ENCODE results near the gene KRTAP12-4.
"Not testable (repeated sequence)": the region's sequence is repeated elsewhere in the genome, so short reads cannot be mapped to it uniquely, and the experiment has no call there.

Gene KRTAP12-4, protein sequence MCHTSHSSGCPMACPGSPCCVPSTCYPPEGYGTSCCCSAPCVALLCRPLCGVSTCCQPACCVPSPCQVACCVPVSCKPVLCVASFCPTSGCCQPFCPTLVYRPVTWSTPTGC

DNA sequence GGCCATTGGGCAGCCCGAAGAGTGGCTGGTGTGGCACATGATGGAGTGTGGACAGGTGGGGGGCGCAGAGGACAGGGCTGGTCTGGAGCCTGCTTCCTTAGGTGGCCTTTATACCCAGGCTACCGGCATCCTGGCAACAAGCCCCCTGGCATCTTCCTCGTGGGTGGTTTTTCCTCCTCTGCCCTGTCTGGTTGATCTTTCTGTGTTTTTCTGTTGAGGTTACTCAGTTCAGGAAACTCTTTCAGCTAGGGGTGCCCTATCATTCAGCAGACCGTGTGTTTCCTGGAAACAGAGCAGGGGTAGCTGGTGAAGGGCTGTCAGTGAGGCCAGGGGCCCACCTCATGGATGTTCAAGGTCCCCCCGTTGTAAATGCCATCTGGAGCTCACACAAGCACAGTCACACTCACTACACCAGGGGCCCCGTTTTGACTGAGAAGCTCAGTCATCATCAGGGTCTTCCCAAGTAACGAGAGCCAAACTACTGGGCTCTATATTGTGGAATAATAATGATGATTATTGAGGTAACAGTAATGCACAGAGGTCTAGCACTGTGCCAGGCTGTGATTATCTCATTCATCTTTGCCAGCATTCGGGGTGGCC, at the start of gene KRTAP12-4:
KRTAP12-4 (minus strand) TSS at position 84 of the 600 bp plus-strand sequence; CDS start at position 39, 45 bp downstream.
- FAIRE-seq: no peak

DNA sequence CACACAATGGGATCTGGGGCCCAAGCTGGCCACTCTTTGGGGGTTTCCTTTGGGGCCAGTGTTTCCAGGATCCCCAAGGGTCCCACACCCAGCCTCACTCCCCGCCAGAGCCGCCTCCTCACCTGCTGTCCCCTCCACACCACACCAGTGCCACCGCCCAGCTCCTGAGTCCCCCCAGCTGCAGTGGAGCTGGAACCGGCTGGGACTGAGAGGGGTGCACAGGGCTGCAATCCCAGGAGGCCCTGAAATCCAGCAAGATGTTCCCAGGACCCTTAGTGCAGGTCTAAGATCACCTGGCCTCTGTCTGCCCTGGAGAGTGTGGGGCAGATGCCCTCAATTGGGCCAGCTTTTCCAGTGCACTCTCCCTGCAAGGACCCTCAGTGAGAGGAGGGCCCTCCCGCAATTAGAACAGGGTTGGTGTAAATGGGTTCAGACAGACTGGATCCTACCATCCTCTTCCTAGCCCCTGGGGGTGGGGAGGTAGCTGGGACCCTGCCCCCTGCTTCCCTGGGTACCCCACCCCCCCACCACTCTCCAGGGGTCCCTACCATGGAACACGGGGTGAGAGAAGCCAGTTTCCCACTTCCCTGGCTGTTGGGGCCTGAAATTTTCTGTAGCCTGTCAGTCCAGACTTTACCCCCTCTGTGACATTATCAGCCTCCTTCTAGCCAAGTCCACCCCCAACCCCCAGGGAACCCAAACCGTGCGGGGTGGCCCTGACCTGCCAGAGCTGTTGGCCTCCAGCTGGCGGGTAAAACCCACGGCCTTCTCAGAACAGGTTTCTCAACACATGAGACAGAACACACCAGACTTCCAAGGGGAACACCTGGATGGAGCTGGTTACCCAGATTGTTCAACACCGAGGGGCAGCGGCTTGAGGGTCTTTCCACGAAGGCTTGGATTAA, 49.5 kb upstream of the KRTAP12-4 start:
- no peak for FAIRE-seq

DNA sequence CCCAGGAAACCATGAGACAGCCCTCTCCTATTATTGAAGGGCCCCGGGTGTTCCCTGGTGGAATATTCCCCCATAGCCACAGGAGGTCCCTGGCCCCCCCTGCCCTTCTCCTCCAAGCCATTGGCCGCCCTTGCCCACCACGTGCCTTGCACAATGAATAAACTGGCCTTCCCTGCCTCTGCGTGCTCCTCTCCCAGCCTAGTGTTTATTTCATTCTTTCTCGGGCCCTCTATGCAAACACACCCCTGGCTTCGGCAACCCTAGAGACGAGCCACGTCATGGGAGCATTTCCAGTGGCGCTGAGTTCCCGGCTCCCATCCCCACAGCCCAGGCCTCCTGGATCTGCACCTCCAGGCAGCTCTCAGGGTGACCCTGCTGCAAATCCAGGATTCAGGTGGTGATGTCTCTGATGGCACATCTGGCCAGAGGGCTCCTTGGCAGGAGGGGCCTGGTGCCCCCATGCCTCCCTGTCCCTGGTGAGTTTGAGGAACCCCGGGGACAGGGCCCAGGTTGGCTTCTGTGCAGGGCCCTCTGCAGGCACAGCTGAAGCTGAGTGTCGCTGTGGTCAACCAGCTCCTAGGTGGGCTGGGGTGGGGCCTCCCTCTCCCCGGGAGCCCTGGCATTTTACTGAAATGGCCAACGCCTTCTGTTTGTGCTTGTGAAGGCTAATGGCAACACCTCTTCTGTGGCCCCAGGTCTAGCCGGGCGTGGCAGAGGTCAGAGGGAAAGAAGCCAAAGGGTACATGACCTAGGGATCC, 48.7 kb upstream of the KRTAP12-4 start:
- FAIRE-seq: no peak

DNA sequence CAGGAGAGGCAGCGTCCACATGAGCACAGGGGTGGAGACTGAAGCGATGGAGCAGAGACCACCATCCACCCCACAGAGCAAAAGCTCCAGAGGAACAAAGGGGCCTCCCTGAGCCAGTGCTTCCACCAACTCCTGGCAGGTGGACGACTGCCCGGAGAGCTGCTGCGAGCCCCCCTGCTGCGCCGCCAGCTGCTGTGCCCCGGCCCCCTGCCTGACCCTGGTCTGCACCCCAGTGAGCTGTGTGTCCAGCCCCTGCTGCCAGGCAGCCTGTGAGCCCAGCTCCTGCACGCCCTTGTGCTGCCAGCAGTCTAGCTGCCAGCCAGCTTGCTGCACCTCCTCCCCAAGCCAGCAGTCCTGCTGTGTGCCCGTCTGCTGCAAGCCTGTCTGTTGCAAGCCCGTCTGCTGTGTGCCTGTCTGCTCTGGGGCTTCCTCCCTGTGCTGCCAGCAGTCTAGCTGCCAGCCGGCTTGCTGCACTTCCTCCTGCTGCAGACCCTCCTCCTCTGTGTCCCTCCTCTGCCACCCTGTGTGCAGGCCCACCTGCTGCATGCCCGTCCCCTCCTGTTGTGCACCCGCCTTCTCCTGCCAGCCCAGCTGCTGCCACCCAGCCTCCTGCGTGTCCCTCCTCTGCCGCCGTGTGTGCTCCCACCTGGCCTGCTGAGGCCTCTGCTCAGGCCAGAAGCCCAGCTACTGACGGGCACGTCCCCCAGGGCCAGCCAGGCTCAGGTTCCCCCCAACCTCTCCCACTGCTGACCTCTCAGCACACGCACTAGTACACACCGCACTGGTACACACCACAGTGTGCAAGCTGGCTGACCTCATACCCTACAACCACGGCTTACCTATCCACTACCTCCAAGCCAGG, 47.9 kb upstream of the KRTAP12-4 start:
- FAIRE-seq: no peak

DNA sequence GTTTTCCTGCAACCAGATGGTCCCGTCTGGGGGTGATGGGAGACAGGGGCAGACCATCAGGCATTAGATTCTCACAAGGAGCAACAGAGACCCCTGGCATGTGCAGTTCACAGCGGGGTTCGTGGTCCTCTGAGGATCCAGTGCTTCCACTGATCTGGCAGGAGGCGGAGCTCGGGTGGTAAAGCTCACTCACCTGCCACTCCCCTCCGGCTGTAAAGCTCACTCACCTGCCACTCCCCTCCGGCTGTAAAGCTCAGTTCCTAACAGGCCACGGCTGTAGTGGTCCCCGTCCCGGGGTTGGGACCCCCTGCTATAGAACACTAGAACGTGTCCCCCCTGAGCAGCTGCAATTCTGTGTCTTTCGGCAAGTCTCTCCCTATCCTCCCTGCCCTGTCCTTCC, 47.1 kb upstream of the KRTAP12-4 start:
- FAIRE-seq: no peak

DNA sequence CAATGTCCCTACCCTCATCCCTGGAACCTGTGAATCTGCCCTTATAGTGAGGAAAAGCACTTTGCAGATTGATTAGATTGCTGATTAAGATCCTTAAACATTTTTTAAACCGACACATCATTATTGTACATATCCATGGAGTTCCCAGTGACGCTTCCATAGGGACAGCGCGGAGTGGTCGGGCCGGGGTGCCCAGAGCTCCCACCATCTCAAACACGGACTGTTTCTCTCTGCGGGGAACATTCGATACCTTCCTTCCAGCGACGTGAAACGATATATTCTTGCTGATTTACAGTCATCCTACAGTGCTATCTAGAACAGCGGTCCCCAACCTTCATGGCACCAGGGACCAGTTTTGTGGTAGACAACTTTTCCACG, 46.6 kb upstream of the KRTAP12-4 start:
- FAIRE-seq: no peak

DNA sequence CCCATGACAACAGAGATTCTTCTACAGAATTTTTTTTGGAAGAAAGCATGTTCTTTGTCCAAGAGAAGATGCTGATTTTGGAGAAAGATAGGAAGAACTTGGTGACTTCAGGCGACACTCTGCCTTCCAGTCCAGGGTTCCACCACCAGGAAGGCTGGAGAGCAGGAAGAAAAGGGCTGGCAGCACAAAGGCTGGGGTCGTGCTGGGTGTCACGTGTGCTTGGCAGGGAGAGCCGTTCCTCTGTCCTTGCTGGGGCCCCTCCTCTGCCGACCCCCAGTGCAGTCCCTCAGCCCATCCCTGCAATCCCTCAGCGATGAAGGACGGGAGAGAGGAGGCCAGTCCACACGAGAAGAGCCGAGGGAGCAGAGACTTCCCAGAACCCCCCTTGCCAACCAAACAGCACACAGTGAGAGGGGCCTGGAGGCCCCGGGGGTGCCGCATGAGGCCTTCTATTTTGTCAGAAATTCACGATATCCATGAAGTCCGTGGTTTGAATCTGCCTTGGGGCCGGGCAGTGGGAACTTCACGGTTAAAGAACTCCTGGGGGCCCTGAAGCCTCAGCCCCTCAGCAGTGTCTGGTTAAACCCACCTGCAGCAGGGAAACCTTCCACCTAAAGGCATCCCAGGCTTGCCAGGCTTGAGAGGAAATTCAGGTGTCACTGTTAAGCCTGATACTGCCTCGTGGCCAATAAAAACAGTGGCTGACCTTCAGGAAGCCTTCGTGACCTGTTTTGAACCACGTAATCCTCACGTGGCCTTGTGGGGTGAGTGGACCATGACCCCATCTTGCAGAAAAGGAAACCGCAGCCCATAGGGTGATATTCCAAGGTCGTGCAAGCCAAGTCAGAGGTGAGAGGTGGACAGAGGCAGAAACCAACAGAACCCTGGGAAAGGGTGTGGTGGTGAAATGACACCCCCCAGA, 45.9 kb upstream of the KRTAP12-4 start:
- no peak for FAIRE-seq

DNA sequence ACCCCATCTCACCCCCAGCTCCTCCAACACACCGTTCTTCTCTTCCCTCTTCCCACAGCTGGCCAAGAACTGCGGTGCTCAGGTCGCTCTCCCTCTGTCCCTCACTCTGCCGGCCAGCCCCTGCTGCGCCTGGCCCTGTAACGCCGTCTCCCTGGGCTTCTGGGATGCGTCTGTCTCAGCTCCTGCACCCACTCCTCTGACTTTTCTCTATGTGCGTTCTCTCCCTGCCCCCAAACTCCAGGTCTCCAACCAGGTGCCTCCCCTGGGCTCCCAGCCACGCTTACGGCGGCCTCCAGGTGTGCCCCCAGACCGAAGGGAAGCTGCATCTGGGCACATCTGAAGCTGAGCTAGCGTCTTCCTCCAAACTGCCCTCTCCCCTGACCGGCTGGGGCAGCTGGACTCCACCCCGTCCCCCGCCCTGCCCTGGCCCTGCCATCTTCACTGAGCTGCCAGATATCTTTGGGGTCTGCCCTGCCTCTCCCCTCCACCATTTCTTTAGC, 45.1 kb upstream of the KRTAP12-4 start:
- FAIRE-seq: no peak

DNA sequence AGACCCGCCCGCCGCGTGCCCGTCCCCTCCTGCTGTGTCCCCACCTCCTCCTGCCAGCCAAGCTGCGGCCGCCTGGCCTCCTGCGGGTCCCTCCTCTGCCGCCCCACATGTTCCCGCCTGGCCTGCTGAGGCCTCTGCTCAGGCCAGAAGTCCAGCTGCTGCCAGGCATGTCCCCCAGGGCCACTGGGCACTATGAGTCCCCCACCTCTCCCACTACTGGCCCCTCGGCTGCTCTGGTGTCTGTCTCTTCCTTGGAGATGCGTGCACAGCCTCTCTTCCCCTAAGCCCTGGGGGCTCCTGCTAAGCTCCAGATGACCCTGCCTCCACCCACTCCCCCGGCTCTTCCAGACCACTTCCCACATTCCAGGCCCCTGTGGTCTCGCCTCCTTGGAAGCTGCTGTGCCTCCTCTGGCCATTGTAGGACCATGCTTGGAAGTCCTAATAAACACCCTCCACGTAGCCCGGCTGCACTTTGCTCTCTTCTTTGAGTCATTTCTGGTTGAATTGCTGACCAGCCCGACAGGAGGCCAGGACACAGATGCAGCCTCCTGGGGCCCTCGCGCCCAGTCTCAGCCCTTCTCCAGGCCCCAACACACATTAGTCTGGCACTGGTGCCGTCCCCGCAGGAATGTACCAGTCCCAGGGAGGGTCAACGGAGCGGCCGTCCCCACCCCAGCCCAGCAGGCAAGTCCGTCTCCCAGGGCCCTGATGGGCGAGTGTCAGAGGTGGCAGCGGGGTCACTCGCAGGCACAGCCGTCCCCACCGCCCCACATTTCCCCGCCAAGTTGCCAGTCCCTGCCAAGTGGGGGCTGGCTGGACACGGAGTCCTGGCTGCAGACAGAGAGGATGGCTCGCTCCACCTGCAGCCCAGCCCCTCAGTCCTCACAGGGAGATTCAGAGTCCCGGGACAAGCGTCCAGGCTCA, 43.6 kb upstream of the KRTAP12-4 start:
- FAIRE-seq: no peak

DNA sequence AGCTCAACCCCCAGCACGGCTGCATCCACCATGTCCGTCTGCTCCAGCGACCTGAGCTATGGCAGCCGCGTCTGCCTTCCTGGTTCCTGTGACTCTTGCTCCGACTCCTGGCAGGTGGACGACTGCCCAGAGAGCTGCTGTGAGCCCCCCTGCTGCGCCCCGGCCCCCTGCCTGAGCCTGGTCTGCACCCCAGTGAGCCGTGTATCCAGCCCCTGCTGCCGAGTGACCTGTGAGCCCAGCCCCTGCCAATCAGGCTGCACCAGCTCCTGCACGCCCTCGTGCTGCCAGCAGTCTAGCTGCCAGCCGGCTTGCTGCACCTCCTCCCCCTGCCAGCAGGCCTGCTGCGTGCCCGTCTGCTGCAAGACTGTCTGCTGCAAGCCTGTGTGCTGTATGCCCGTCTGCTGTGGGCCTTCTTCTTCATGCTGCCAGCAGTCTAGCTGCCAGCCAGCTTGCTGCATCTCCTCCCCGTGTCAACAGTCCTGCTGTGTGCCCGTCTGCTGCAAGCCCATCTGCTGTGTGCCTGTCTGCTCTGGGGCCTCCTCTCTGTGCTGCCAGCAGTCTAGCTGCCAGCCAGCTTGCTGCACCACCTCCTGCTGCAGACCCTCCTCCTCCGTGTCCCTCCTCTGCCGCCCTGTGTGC, 42.8 kb upstream of the KRTAP12-4 start, which contains the start of gene KRTAP10-12:
KRTAP10-12 (plus strand) TSS at position 1 of the 639 bp plus-strand sequence; CDS start at position 31, 30 bp downstream.
- FAIRE-seq: not testable (repeated sequence)

DNA sequence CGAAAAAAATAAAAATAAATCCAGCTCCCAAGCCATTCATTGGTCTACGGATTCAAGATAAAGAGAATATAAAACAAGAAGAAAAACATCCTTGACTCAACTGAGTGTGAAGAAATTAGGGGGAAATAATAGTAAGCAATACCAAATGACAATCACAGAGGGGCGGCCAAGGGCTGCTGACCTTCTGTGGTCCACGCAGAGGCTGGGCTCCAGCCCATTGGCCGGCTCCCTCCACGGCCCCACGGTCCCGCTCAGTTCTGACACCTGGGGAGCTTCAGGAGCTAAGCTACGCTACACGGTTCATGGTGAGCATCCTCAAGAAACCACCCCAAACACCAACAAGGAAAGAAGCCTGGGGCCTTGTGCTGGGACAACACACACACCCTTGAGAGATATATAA, 42.1 kb upstream of the KRTAP12-4 start:
- no peak for FAIRE-seq

DNA sequence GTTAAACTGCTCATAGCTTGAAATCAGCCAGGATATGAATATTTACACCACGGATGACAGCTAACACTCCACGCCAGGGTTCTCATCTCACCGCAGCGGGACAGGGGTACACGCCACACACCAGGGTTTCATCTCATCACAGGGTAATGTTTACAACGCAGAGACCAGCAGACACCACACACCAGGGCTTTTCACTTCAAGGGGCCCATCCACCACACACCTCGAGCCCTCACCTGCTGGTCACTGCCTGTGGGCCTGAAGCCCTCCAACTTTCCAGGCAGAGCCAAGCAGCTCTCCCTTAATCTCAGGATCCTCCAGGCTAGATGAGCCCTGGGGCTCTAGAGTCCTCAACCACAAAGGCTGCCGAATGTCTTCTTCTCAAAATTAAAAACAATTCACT, 41.2 kb upstream of the KRTAP12-4 start:
- FAIRE-seq: no peak

DNA sequence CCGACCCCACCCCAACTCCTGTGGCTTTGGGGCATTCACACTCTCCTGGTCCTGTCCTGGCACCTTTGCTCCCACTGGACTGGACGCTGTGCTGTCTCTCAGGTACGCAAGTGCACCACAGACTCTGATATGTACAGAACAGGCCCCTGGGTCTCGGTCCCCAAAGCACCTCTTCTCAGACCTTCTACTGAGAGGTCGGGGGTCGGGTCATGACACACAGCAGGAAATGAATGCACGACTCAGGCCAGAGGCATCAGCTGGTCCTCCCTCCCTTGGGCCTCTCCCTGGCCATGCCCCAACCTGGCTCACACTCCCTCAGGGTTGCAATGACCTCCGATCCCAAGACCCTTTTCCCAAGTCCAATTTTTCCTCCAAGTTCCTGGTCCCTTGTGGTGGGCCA, 40.7 kb upstream of the KRTAP12-4 start:
- no peak for FAIRE-seq

DNA sequence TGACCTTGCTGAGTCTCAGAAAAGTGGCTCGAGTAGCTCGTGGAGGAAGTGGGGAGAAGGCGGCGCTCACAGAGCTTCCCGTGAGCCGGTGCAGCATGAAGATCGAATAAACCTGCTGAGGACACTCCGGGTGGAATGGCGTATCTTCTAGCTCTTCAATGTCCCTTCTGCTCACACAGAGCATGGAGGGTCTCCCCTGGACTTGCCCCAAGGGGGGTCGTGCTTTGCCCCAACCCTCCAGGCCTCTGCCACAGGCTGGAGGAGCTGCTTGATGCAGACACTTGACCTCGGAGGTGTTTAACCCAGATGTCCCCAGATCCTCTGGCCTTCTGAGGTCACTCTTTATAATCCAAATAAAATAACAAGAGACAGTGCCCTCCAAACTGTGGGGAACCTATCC, 40.3 kb upstream of the KRTAP12-4 start:
- FAIRE-seq: no peak

DNA sequence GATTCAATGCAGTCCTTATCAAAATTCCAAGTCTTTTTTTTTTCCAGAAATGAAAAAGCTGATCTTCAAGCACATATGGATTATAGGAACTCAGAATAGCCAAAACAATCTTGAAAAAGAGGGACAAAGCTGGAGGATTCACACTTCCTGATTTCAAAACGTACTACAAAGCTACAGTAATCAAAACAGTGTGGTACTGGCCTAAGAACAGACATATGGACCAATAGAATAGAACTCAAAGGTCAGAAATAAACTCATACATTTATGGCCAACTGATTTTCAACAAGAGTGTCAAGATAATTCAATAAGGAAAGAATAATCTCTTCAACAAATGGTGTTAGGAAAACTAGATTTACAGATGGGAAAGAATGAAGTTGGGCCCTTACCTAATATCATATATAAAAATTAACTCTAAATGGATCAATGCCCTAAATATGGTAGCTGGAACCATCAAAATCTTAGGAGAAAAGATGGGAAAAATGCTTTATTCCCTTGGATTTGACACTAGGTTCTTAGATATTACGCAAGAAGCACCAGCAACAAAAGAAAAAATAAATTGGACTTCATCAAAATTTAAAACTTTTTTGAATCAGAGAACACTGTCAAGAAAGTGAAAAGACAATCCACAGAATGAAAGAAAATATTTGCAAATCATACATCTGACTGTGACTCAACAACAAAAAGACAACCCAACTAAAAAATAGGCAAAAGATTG, 38.5 kb upstream of the KRTAP12-4 start:
- no peak for FAIRE-seq

DNA sequence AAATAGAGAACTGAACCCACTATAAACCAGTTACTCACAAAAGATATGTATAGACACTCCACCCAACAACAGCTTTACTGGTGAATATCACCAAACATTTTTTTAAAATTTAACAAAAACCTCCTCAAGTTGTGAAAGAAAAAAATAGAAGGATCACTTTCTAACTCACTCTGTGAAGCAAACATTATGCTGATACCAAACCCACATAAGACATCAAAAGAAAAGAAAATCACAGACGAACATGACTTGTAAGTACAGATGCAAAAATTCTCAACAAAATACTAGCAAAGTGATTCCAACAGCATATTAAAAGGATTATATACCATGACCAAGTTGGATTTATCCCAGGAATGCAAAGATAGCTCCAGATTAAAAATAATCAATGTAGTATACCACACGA, 37.2 kb upstream of the KRTAP12-4 start:
- no peak for FAIRE-seq

DNA sequence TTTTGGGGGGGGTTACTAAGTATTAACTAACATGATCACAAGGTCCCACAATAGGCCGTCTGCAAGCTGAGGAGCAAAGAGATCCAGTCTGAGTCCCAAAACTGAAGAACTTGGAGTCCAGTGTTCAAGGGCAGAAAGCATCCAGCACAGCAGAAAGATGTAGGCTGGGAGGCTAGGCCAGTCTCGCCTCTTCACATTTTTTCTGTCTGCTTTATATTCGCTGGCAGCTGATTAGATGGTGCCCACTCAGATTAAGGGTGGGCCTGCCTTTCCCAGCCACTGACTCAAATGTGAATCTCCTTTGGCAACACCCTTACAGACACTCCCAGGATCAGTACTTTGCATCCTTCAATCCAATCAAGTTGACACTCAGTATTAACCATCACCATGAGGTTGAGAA, 35.3 kb upstream of the KRTAP12-4 start:
- FAIRE-seq: not testable (repeated sequence)

DNA sequence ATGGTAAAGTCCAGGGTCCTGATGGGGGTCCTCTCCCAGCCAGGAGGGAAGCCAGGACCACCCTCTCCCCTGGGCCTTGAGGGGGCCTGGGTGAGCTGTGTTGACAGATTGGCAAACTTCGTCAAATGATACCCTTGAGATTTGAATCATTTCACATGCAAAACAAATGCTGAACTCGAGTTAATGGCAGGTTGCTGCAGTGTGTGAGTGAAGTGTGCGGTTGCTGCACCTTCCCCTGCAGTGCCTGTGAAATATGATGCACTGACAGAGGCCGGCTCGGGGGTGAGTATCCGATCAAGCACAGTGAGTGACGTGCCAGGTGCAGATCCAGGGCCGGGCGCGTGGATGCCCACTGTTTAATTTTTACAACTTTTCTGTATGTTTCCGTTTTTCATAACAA, 33.2 kb upstream of the KRTAP12-4 start:
- FAIRE-seq: no peak
